Type B pancreatic cell (in vitro differentiated cells): ENCODE data around the gene RNF175. TPM values are rescaled to one million over a fixed set of nuclear protein-coding genes. Genes with fewer than 3 reads are reported as not detected.

Experiments used
- DNase-seq: peaks from one replicate; pipeline ENCODE4 v3.0.0; 2021; ENCODE audit warnings: mixed read lengths; ENCODE audit not compliant: unreplicated experiment; ENCODE audit errors: extremely low spot score
- H3K27ac Mint-ChIP-seq: 2 replicates; pipeline ENCODE4 v1.8.0; 2021; ENCODE audit warnings: mild to moderate bottlenecking, mixed read lengths
- H3K27me3 Mint-ChIP-seq: 2 replicates; pipeline ENCODE4 v1.8.0; 2021; ENCODE audit warnings: mixed read lengths
- H3K36me3 Mint-ChIP-seq: 2 replicates; pipeline ENCODE4 v1.8.0; 2021; ENCODE audit warnings: mixed read lengths
- H3K4me1 Mint-ChIP-seq: one replicate; pipeline ENCODE4 v1.8.0; 2021; ENCODE audit warnings: mixed read lengths; ENCODE audit not compliant: unreplicated experiment
- H3K4me3 Mint-ChIP-seq: 2 replicates; pipeline ENCODE4 v1.8.0; 2021; ENCODE audit warnings: mild to moderate bottlenecking, mixed read lengths
- H3K9me3 Mint-ChIP-seq: 2 replicates; pipeline ENCODE4 v1.8.0; 2021; ENCODE audit warnings: mixed read lengths
- long read RNA-seq: library from polyadenylated mRNA; unstranded; transcript quantifications from one replicate; pipeline ENCODE4 v2.0.0, GENCODE V29; 2020
- total RNA-seq: library from RNA; stranded (reverse); gene quantifications from 2 replicates; pipeline ENCODE4 v1.2.1, GENCODE V29; 2021; ENCODE audit warnings: low replicate concordance
- TF ChIP-seq, protein P1 (sequence below): fragments of 200-600 bp; sonication (generic); conservative IDR thresholded peaks from 2 replicates; pipeline ENCODE4 v1.5.0; 2021; ENCODE audit warnings: antibody characterized with exemption, mild to moderate bottlenecking

Gene RNF175
- 0.38 and 11.3 TPM in 2 replicates for total RNA-seq
- long read RNA-seq = 0 reads

DNA sequence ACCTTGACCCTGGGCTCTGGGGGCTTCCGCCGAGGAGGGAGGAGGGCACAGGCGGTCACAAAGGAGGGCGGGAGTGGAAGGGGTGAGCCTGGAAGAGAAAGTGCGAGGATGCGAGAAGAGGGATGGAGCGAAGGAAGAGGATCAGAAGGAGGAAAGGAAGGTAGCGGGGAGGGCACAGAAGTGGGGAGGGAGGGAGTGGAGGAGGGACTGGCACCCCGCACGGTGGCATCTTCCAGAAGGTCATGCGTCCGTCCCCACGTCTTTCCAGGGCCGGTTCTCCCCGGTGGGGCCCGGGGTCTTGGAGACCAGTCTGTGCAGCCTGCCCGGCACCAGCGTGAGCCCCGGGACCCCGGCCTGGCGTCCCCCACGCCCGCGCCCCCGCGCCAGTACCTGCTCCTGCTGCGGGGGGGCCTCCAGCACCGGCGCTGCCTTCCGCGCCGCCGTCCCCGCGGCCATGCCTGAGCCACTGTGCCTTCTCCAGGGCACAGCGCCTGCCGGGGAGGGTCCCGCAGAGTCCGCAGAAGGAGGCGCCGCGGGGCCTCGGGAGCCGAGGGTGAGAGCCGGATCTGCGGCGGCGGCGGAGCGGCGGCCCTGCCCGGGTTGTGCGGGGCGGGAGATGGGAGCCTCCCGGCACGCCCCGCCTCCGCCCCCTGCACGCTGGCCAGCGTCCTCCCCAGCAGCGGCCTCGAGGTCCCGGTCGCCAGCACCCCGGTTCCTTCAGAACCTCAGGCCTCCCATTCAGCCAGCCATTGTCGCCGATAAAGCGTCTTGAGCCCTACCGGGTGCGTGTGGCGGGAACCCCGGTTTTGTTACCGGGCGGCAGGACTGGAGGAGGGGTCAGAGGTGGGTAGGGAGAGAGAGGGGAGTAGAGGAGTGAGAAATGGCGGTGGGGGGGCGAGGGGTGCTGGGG lies at the start of gene RNF175:
RNF175 (minus strand) TSS at position 618 of the 910 bp plus-strand sequence; CDS start at position 456, 162 bp downstream.
- Mint-ChIP-seq H3K9me3 (peaks cover 9% of the 10 kb centered on the region), H3K36me3 (peaks cover 6% of the 10 kb centered on the region), H3K27ac (no peak within 1 kb of the TSS), H3K27me3 (peaks cover 62% of the 10 kb centered on the region), H3K4me1 (peaks cover 29% of the 10 kb centered on the region), H3K4me3 (peak within 1 kb of the TSS; percentile 82)
- DNase-seq = no peak
- TF ChIP-seq, protein P1, sequence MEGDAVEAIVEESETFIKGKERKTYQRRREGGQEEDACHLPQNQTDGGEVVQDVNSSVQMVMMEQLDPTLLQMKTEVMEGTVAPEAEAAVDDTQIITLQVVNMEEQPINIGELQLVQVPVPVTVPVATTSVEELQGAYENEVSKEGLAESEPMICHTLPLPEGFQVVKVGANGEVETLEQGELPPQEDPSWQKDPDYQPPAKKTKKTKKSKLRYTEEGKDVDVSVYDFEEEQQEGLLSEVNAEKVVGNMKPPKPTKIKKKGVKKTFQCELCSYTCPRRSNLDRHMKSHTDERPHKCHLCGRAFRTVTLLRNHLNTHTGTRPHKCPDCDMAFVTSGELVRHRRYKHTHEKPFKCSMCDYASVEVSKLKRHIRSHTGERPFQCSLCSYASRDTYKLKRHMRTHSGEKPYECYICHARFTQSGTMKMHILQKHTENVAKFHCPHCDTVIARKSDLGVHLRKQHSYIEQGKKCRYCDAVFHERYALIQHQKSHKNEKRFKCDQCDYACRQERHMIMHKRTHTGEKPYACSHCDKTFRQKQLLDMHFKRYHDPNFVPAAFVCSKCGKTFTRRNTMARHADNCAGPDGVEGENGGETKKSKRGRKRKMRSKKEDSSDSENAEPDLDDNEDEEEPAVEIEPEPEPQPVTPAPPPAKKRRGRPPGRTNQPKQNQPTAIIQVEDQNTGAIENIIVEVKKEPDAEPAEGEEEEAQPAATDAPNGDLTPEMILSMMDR = no peak

DNA sequence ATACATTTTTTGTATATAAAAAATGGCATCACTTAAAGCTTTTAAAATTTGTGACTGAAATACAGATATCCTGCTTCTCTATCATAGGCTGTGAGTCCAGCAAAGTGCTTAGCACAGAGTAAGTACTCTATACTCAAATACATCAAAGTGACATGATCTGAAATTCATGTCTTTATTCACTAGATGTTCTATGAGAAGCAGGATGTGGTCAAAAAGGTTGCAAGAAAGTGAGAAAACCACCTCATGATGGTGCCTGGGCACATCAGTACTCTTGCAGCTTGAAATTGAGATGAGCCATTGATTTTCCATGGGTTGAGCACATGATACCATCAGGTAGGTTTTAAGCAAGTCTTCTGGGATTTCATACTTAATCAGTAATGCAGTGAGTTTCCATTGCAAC lies 49.5 kb upstream of the RNF175 start:
- Mint-ChIP-seq H3K4me3 (no peak overlapping the region), H3K9me3 (no peaks in the 10 kb centered on the region), H3K4me1 (peaks cover 8% of the 10 kb centered on the region), H3K36me3 (no peaks in the 10 kb centered on the region), H3K27me3 (no peaks in the 10 kb centered on the region), H3K27ac (no peak overlapping the region)
- TF ChIP-seq, protein P1 = no peak
- no peak for DNase-seq

DNA sequence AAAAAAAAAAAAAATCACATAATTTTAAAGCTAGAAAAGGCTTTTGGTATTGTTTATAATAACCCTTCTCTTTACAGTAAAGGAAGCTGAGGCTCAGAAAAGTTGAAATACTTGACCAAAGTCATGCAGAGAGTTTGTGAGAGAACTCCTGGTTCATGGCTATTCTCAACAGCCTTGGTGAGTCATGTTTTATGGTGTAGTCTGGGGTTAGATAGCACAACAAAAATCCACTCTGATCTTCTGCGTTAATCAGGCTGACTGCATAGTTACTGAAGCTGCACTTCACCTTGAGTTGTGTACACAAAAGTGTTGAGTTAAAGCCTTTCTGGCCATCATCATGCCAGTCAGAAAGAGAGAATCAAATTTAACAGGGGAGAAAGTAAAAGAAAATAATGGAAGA lies 48.4 kb upstream of the RNF175 start:
- Mint-ChIP-seq H3K27me3 (no peaks in the 10 kb centered on the region), H3K9me3 (no peaks in the 10 kb centered on the region), H3K4me1 (peaks cover 9% of the 10 kb centered on the region), H3K36me3 (no peaks in the 10 kb centered on the region), H3K4me3 (no peak overlapping the region), H3K27ac (no peak overlapping the region)
- TF ChIP-seq, protein P1 = no peak
- no peak for DNase-seq

DNA sequence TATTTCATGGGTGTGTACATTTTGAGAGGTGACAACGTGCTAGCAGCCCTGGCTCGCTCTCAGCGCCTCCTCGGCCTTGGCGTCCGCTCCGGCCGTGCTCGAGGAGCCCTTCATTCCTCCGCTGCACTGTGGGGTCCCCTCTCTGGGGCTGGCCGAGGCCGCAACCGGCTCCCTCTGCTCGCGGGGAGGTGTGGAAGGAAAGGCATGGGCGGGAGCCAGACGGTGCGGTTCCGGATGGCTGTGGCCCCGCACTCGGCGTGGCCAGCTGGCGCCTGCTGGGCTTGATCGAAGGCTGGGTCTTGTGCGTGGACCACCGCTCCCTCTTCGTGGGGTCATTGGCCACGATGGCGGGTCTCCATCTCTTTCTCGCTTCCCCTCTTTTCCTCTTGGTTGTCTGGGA lies 46.2 kb upstream of the RNF175 start:
- H3K27ac Mint-ChIP-seq = no peak overlapping the region
- DNase-seq = peak; percentile 67
- H3K4me3 Mint-ChIP-seq = no peak overlapping the region
- no peaks in the 10 kb centered on the region for H3K36me3 Mint-ChIP-seq
- TF ChIP-seq, protein P1 = no peak
- H3K9me3 Mint-ChIP-seq = no peaks in the 10 kb centered on the region
- H3K4me1 Mint-ChIP-seq = peaks cover 9% of the 10 kb centered on the region
- peaks cover 5% of the 10 kb centered on the region for H3K27me3 Mint-ChIP-seq

DNA sequence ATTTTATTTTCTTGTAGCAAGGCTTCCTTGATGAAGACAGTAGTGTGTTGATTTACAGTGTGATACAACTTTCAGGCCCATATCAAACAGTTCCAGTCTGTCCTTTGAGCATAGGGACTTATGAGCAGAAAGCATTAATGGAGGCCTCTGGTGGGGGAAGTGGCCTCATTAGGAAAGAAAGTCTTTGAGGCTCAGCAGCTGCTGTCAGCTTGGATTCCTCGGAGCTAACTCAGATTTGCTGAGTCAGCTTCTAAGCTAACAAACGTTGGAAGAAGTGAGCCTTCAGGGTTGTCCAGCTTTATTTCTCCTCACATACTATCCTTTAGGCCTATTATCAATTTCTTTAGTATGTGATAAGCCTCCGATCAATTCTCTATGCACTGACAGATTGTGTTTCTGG lies 44.9 kb upstream of the RNF175 start:
- Mint-ChIP-seq H3K4me3 (no peak overlapping the region), H3K27me3 (peaks cover 8% of the 10 kb centered on the region), H3K9me3 (no peaks in the 10 kb centered on the region), H3K36me3 (no peaks in the 10 kb centered on the region), H3K27ac (no peak overlapping the region), H3K4me1 (peaks cover 11% of the 10 kb centered on the region)
- TF ChIP-seq, protein P1 = no peak
- DNase-seq = no peak
